Mucosa of descending colon (tissue), 3 donors: ENCODE data around the gene ZNF844. TPM values are rescaled to one million over a fixed set of nuclear protein-coding genes. Genes with fewer than 3 reads are reported as not detected.

Experiments
- ATAC-seq: fragments of 200-7000 bp; cut with Tn5 transposase; one replicate; pipeline ENCODE4 v1.9.1; 2020; ENCODE audit warnings: mild to moderate bottlenecking, moderate library complexity
- DNase-seq, 3 donors: peaks; one replicate each; pipeline ENCODE4 v3.0.0-alpha.2; 2020
- H3K36me3 ChIP-seq: fragments of 200-600 bp; one replicate; pipeline ENCODE4 v1.8.0; 2021; ENCODE audit warnings: low read depth, mild to moderate bottlenecking
- H3K4me1 ChIP-seq: fragments of 200-600 bp; one replicate; pipeline ENCODE4 v1.8.0; 2021; ENCODE audit warnings: low read depth, mild to moderate bottlenecking
- H3K4me3 ChIP-seq: fragments of 200-600 bp; one replicate; pipeline ENCODE4 v1.8.0; 2021; ENCODE audit warnings: mild to moderate bottlenecking
- H3K9me3 ChIP-seq: fragments of 200-600 bp; one replicate; pipeline ENCODE4 v1.8.0; 2021; ENCODE audit warnings: mild to moderate bottlenecking
- CTCF ChIP-seq: fragments of 200-600 bp; IDR thresholded peaks from one replicate; pipeline ENCODE4 v1.8.0; 2022; ENCODE audit warnings: antibody characterized with exemption, mild to moderate bottlenecking
- intact Hi-C, 2 donors: fragments of 100-400 bp; cut with DNase I in 1 of 2; cut with micrococcal nuclease in 1 of 2; formaldehyde crosslinking; loops; one replicate each; pipeline versions ENCODE4 v1.11.0 to v1.11.1; 2022; cut with DNase I, micrococcal nuclease
- long read RNA-seq, 2 donors: library from polyadenylated mRNA; unstranded; transcript quantifications; one replicate each; pipeline ENCODE4 v2.0.0, GENCODE V29; 2019 to 2021
- total RNA-seq, 3 donors: library from RNA; stranded (reverse); fragmentation: NEBNext Ultra II Directional in 2 of 3; extraction: Animal tissue kit (Norgen Biotek cat#: 25700) in 2 of 3; gene quantifications; one replicate each; pipeline versions ENCODE4 v1.2.1 to v1.2.4, GENCODE V29; 2021 to 2023
- donor health status: DM: no; HTN: no; CAD: no; lungs with moderate emphysema.
- donor health status: DM: no; HTN: no; CAD: no.
- donor health status: DM: no; HTN: yes; CAD: no.

The ZNF844 gene
- total RNA-seq, result 10 to 100 TPM; 11.7 to 17.1 (median 15.2) TPM
- long read RNA-seq, donor 1, full-length matches to known transcripts, result 3 of 3 reads
- long read RNA-seq, donor 1, partial matches to known transcripts, result 0 of 3 reads
- long read RNA-seq, donor 1, other reads (novel, unspliced or antisense), result 0 of 3 reads
- long read RNA-seq, donor 2, partial matches to known transcripts, result 0 of 2 reads
- long read RNA-seq, donor 2, other reads (novel, unspliced or antisense), result 2 of 2 reads

- peak within 1 kb of the TSS; percentile 69 for H3K4me3 ChIP-seq
- no peaks in the 10 kb centered on the region for H3K36me3 ChIP-seq
- DNase-seq, result peak; percentile 97 to 99 (median 99)
- H3K4me1 ChIP-seq, result peaks cover 7% of the 10 kb centered on the region
- TF ChIP-seq CTCF, result no peak
- peaks cover 34% of the 10 kb centered on the region for H3K9me3 ChIP-seq
- intact Hi-C loops, result no loop called here
- ATAC-seq, result peak; percentile 99
These were observed at the start of gene ZNF844 for GRCh38 chr19:12064590-12065538. TSS of gene ZNF844 (plus strand) at chr19:12064731. CDS start at chr19:12064874, 143 bp downstream.

DNA sequence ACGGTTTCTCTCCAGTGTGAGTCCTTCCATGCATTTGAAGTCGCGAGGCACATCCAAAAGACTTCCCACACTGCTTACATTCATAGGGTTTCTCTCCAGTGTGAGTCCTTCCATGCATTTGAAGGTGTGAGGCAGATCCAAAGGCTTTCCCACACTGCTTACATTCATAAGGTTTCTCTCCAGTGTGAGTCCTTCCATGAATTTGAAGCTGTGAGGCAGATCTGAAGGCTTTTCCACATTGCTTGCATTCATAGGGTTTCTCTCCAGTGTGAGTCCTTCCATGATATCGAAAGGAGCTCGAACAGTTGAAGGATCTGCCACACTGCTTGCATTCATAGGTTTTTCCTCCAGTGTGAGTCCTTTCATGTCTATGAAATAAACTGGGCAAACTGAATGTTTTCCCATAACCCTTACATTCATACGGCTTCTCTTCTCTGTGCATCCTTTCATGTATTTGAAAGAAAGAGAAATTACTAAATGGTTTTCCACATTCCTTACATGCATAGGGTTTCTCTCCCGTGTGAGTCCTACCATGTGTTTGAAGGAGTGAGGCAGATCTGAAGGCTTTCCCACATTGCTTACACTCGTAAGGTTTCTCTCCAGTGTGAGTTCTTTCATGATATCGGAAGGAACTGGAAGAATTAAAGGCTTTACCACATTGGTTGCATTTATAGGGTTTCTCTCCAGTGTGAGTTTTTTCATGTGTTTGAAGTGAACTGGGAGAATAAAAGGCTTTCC is 49.3 kb upstream of the ZNF844 start:
- H3K4me1 ChIP-seq, result no peaks in the 10 kb centered on the region
- intact Hi-C loops, result no loop called here
- H3K4me3 ChIP-seq, result no peak overlapping the region
- ATAC-seq (no peak), DNase-seq (no peak)
- H3K36me3 ChIP-seq, result peaks cover 4% of the 10 kb centered on the region
- peaks cover 97% of the 10 kb centered on the region for H3K9me3 ChIP-seq
- no peak for TF ChIP-seq CTCF

DNA sequence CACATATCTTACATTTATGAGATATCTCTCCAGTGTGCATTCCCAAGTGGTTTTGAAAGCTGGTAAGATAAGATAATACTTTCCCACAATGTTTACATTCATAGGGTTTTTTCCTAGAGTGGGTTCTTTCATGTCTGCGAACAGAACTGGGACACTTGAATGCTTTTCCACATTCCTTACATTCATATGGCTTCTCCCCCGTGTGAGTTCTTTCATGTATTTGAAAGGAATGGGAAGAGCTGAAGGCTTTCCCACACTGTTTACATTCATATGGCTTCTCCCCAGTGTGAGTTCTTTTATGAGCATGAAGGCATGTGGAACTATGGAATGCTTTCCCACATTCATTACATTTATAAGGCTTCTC is 48.8 kb upstream of the ZNF844 start:
- intact Hi-C loops, result no loop called here
- peaks cover 99% of the 10 kb centered on the region for H3K9me3 ChIP-seq

DNA sequence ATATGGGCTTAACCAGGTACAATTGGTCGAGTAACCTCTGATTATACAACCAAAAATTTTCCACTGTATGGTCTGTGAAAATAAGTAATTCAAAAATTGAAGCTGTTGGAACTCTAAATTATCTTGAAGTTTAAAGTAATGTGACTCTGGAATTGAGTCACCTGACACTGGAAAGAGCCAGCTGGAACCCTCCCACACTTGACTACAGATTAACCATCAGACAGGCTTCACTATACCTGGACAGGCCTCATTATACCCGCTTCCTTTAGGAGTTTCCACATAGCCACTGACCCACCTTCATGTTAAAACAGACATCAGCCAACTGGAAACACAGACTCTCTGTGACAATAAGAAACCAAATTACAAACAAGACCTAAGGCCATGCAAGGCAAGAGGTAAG is 30.3 kb upstream of the ZNF844 start:
- Histone ChIP-seq H3K9me3 (no peaks in the 10 kb centered on the region), H3K36me3 (no peaks in the 10 kb centered on the region), H3K4me3 (no peak overlapping the region), H3K4me1 (peaks cover 7% of the 10 kb centered on the region)
- intact Hi-C loops, result no loop called here
- DNase-seq, result no peak
- no peak for TF ChIP-seq CTCF
- ATAC-seq, result no peak

More for the DNA sequence above, 48.8 kb upstream of the ZNF844 start:
- no peak overlapping the region for H3K4me3 ChIP-seq
- TF ChIP-seq CTCF, result no peak
- H3K4me1 ChIP-seq, result no peaks in the 10 kb centered on the region
- H3K36me3 ChIP-seq, result peaks cover 4% of the 10 kb centered on the region
- ATAC-seq (no peak), DNase-seq (no peak)

DNA sequence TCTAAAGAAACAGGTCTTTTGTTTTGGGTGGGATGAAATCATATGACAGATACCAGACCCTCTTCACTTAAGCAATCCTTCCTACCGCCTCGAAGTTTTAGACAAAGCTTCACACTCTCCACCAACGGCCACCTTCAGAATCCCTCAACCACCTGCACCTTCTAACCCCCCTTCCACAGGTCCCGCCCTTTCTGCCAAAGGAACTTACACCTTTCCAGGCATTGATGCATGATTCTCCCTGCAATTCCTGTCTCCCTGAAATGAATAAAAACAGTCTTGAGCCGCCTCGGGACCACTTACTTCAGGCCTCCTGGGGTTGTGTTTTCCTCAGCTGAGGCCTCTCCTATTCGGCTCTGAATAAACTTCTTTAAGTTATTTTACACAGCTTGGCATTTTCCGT is 29.9 kb upstream of the ZNF844 start:
- Histone ChIP-seq H3K9me3 (no peaks in the 10 kb centered on the region), H3K4me3 (peak overlapping the region; percentile 35), H3K4me1 (peaks cover 7% of the 10 kb centered on the region), H3K36me3 (no peaks in the 10 kb centered on the region)
- intact Hi-C loops, result no loop called here
- DNase-seq (no peak), ATAC-seq (no peak)
- no peak for TF ChIP-seq CTCF
